Activated CD8-positive, alpha-beta memory T cell treated with anti-CD3 and anti-CD28 coated beads, Interleukin-2, amount 50 U/mL, for 48 hours (primary cell): ENCODE data around the gene CCRL2.
A peak's percentile ranks its signal among the peaks of the same experiment; 100 is the strongest.
"Not testable (repeated sequence)": the region's sequence is repeated elsewhere in the genome, so short reads cannot be mapped to it uniquely, and the experiment has no call there.

Experiments
- DNase-seq: peaks from one replicate; pipeline ENCODE4 v3.0.0-alpha.2; 2020

The CCRL2 gene

DNA sequence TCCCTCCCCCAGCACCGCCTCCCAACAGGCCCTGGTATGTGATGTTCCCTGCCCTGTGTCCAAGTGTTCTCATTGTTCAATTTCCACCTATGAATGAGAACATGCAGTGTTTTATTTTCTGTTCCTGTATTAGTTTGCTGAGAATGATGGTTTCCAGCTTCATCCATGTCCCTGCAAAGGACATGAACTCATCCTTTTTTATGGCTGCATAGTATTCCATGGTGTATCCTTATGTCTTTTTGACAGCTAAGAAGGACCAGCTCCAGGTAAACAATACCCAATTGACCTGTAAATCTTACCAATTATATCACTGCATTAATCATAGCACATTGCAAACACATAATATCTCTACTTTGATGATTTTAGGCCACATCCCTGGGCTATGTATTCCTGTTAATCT, 23.8 kb downstream of the CCRL2 start:
- DNase-seq: not testable (repeated sequence)

- DNase-seq: not testable (repeated sequence)
These were observed 24.8 kb downstream of the CCRL2 start for GRCh38 chr3:46431905-46432304.

GRCh38 chr3:46433118-46433517, 26.1 kb downstream of the CCRL2 start:
- DNase-seq: not testable (repeated sequence)

GRCh38 chr3:46433841-46434240, 26.8 kb downstream of the CCRL2 start:
- no peak for DNase-seq

- DNase-seq: no peak
These were observed 28.1 kb downstream of the CCRL2 start for GRCh38 chr3:46435081-46435726.

GRCh38 chr3:46438831-46439230, 31.8 kb downstream of the CCRL2 start:
- no peak for DNase-seq

GRCh38 chr3:46440531-46441294, 33.7 kb downstream of the CCRL2 start:
- no peak for DNase-seq

GRCh38 chr3:46442576-46443530, 35.8 kb downstream of the CCRL2 start:
- no peak for DNase-seq

GRCh38 chr3:46447228-46447985, 40.3 kb downstream of the CCRL2 start:
- DNase-seq: no peak

GRCh38 chr3:46448721-46449120, 41.7 kb downstream of the CCRL2 start:
- no peak for DNase-seq

DNA sequence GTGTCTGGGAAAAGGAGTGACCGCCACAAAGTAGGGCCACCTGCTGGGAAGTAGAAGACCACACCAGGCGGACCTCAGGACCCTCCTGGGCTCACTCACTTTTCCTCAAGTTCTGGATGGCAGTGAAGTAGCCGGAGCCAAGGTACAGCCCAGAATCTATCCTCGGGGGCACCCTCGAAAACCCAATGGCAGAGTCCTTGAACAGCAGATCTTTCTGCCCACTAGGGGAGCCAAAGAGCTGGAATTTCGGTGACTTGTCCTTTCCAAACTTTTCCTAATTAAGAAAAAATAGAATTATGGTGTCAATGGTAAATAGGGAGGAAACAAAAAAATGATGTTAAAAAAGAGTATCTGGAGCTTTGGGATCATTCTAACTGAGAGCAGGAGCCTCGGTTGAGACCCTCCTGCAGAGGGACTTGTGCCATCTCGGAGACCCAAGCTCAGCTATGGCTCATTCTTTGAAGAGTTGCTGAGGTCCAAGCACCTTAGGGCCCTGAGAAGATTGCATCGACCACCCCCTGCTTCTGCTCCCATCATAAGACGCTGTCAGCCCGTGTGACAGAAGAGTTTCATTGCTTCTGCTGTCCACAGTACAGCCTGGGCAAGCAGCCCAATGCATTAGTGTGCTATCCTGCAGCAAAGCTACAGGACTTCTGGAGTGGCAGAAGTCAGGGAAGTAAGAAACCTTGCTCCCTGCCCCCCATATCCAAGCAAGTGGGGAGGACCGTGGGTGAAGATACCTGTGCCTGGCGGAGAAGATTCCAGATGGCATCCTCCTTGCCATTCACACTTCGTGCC, 42.9 kb downstream of the CCRL2 start:
- no peak for DNase-seq

DNA sequence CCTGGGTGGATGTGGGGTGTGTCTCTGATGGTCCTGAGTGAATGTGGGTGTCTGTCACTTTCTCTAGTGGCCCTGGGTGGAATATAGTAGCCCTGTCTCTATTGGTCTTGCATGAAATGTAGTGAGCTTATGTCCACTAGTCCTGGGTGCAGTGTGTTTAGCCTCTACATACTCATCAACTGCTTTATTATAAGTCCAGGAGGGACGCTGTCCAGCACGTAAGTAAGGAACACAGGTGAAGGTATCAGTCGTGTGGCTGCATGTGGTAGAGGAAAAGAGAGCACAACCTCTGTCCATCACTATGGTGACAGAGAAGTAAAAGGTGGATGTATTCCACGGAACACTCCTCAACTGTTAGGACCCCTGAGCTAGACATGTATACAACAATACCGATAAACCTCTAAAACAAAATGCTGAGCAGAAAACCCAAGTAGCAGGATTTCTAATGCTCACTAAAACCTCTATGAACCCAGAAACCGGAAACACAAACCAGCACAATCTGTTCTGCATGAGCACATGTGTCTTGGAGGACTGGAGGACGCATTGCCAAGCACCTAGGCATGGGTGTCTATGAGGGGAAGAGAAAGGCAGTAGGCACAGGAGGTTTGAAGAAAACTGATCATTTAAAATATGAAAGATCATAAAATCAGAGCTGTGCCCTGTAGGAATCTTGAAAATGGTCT, 46.6 kb downstream of the CCRL2 start:
- peak; percentile 29 for DNase-seq

GRCh38 chr3:46454209-46454595, 47.1 kb downstream of the CCRL2 start:
- peak; percentile 28 for DNase-seq

DNA sequence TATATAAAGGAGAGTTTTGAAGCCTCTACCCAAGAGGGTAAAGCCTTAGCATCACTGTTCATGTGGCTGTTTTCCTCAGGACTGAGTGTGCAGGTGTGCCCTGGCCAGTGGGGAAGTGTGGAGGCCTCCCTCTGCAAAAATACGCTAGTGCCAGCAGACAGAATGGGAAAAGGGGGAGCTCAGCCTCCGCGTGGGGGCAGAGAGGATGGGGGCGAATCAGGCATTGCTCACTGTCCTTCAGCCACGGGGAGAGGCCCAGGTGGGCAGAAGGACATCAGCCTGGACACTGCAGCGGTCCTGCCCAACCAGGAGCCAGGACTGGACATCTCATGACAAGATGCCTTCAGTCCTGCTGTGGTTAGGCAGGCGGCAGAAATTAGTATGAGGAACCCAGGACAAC, 47.5 kb downstream of the CCRL2 start:
- DNase-seq: no peak

GRCh38 chr3:46455231-46456115, 48.4 kb downstream of the CCRL2 start:
- DNase-seq: peak; percentile 42

DNA sequence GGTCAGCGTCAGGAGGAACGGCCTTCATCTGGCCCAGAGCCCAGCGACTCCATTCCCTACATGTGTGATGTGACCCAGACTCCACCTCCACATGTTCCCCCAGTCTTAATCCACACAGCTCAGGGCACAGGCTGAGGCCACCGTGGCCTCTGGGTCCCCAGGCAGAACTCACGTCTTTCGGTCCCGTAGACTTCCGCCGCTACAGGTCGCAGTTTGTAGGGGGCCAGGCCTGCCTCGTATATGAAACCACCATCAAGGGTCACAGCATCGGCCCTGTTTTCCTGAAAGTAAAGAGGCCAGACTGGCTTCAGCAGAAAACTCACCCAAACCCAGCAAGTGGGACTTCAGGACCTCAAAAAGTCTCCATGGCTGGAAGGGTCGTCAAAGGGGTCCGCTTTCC, 49.1 kb downstream of the CCRL2 start:
- DNase-seq: peak; percentile 32
